ENCODE measurements around the gene PLSCR5. TPM values are rescaled to one million over a fixed set of nuclear protein-coding genes. Genes with fewer than 3 reads are reported as not detected.
A peak's percentile ranks its signal among the peaks of the same experiment; 100 is the strongest.

The PLSCR5 gene
- total and polyA plus RNA-seq, 4 donors, result not detected

- no peak for TF ChIP-seq CTCF (IDR thresholded peaks at IDR 0.05; ENCODE audit: low read depth, low read length, missing input control)
Measured at GRCh38 chr3:146544002-146544928, 60.9 kb downstream of the PLSCR5 start, which contains the start of gene PLSCR1 (continued).

GRCh38 chr3:146543461-146544001, 61.6 kb downstream of the PLSCR5 start:
- peaks cover 3 to 28% (median 14%) of the 10 kb centered on the region in 4 donors for H3K4me1 ChIP-seq (ENCODE audit: control insufficient read depth in 4 of 4, insufficient read depth in 4 of 4, low read length in 3 of 4)
- WGBS, result 3% methylated on average over 10 of the region's 10 CpGs
- DNase-seq (ENCODE audit: low spot score), result no peak

GRCh38 chr3:146542978-146543377, 62.2 kb downstream of the PLSCR5 start:
- DNase-seq (ENCODE audit: low spot score), result no peak
- H3K9me3 ChIP-seq (ENCODE audit: control insufficient read depth in 4 of 4, low read length in 3 of 4), result no peaks in the 10 kb centered on the region
- H3K4me1 ChIP-seq (ENCODE audit: control insufficient read depth in 4 of 4, insufficient read depth in 4 of 4, low read length in 3 of 4), result peaks cover 3 to 28% (median 14%) of the 10 kb centered on the region in 4 donors
- no peaks in the 10 kb centered on the region for H3K27me3 ChIP-seq (ENCODE audit: control insufficient read depth in 4 of 4, insufficient read depth in 4 of 4, low read length in 3 of 4)
- WGBS, result 43% methylated on average over 2 of the region's 2 CpGs
- no peaks in the 10 kb centered on the region for H3K36me3 ChIP-seq (ENCODE audit: control insufficient read depth in 4 of 4, insufficient read depth in 3 of 4, low read depth in 1 of 4, low read length in 3 of 4)
- H3K9ac ChIP-seq (ENCODE audit: low read depth in 1 of 2, low read length in 2 of 2), result peak overlapping the region; percentile 89 to 93
- TF ChIP-seq NR2F2 (IDR thresholded peaks at IDR 0.05), result no peak
- TF ChIP-seq EGR1 (IDR thresholded peaks at IDR 0.05; ENCODE audit: low read depth in 2 of 2), result no peak
- no peak for TF ChIP-seq RXRA (IDR thresholded peaks at IDR 0.05)
- no peak for TF ChIP-seq HNF4A (conservative IDR thresholded peaks at IDR 0.05)
- H3K27ac ChIP-seq (ENCODE audit: low read depth in 1 of 2, low read length in 2 of 2), result peak overlapping the region; percentile 98 to 99
- H3K4me3 ChIP-seq (ENCODE audit: low read depth in 1 of 3, low read length in 3 of 3), result peak overlapping the region; percentile 60 to 96 (median 86)

More at GRCh38 chr3:146543461-146544001, 61.6 kb downstream of the PLSCR5 start:
- TF ChIP-seq YY1 (IDR thresholded peaks at IDR 0.05) (peak; percentile 32), SP1 (IDR thresholded peaks at IDR 0.05) (peak; percentile 18), FOXA2 (IDR thresholded peaks at IDR 0.05) (no peak), RAD21 (IDR thresholded peaks at IDR 0.05) (peak in 1 of 2 donors; percentile 29), HNF4A (conservative IDR thresholded peaks at IDR 0.05) (no peak), EGR1 (IDR thresholded peaks at IDR 0.05; ENCODE audit: low read depth in 2 of 2) (peak in 1 of 2 donors; percentile 31), GABPA (IDR thresholded peaks at IDR 0.05 in 1 of 2, conservative IDR thresholded peaks at IDR 0.05 in 1 of 2) (no peak), ZBTB33 (IDR thresholded peaks at IDR 0.05) (no peak)
- H3K9ac ChIP-seq (ENCODE audit: low read depth in 1 of 2, low read length in 2 of 2), result peak overlapping the region; percentile 89 to 93
- H3K27me3 ChIP-seq (ENCODE audit: control insufficient read depth in 4 of 4, insufficient read depth in 4 of 4, low read length in 3 of 4), result no peaks in the 10 kb centered on the region
- no peaks in the 10 kb centered on the region for H3K9me3 ChIP-seq (ENCODE audit: control insufficient read depth in 4 of 4, low read length in 3 of 4)
- H3K4me3 ChIP-seq (ENCODE audit: low read depth in 1 of 3, low read length in 3 of 3), result peak overlapping the region; percentile 60 to 96 (median 86)
- H3K36me3 ChIP-seq (ENCODE audit: control insufficient read depth in 4 of 4, insufficient read depth in 3 of 4, low read depth in 1 of 4, low read length in 3 of 4), result no peaks in the 10 kb centered on the region
- H3K27ac ChIP-seq (ENCODE audit: low read depth in 1 of 2, low read length in 2 of 2), result peak overlapping the region; percentile 98 to 99

Measured in liver (tissue), 9 donors.